Epithelial cell of proximal tubule (primary cell): Measurements from ENCODE around the gene ODF4. TPM values are rescaled to one million over a fixed set of nuclear protein-coding genes. Genes with fewer than 3 reads are reported as not detected.

ENCODE experiments used
- DNase-seq: peaks from one replicate; pipeline ENCODE4 v3.0.0-alpha.2; 2011; ENCODE audit warnings: low read depth
- H3K4me3 ChIP-seq: 2 replicates; pipeline ENCODE4 v1.5.1; 2011; ENCODE audit warnings: low read depth, mild to moderate bottlenecking, low read length
- CTCF ChIP-seq: conservative IDR thresholded peaks from 2 replicates; pipeline ENCODE4 v1.5.1; 2012; ENCODE audit warnings: low read depth, mild to moderate bottlenecking, low read length
- total RNA-seq: library from RNA; depleted of rRNA; stranded (reverse); fragments of >200 nt; gene quantifications from 2 replicates; pipeline ENCODE4 v1.2.3, GENCODE V29; 2015

ODF4 gene
- total RNA-seq, 1 donor from 2014 or later, result not detected

GRCh38 chr17:8315764-8316217 is 23.8 kb upstream of the ODF4 start:
- TF ChIP-seq CTCF, result no peak
- no peak for DNase-seq

DNA sequence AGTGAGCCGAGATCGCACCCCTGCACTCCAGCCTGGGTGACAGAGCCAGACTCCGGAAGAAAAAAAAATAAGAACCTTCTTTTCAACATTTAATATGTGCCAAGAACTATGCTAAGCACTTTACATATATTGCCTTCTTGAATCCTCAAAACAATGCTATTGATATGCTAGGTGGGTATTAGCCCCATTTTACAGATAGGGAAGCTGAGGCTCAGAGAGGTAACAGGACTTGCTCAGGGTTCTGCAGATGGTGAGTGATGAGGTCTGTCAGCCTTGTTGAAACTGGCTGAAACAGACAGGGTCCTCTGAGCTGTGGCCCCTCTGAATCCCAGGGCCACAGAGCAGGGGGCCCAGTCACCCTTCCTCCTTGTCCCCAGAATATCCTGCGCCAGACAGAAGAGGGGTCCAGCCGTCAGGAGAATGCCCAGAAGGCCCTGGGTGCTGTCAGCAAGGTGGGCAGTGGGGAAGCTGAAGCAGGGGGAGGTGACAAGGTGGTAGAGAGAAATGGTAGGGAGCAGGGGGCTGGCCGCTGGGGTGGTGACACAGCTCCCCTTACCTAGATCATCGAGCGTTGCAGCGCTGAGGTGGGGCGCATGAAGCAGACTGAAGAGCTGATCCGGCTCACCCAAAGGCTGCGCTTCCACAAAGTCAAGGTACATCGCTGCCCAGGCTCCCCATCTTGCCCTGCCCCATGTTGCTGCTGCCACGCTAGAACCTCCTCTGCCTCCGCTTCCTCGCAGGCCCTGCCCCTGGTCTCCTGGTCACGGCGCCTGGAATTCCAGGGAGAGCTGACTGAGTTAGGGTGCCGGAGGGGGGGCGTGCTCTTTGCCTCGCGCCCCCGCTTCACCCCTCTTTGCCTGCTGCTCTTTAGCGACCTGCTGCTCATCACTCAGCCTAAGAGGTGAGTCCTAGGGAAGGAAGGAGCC is 21.4 kb upstream of the ODF4 start:
- no peak for DNase-seq
- no peak overlapping the region for H3K4me3 ChIP-seq
- TF ChIP-seq CTCF, result no peak

More at GRCh38 chr17:8315764-8316217, 23.8 kb upstream of the ODF4 start:
- no peak overlapping the region for H3K4me3 ChIP-seq

GRCh38 chr17:8320262-8320661 is 19.4 kb upstream of the ODF4 start:
- no peak for TF ChIP-seq CTCF
- no peak overlapping the region for H3K4me3 ChIP-seq
- DNase-seq, result no peak

DNA sequence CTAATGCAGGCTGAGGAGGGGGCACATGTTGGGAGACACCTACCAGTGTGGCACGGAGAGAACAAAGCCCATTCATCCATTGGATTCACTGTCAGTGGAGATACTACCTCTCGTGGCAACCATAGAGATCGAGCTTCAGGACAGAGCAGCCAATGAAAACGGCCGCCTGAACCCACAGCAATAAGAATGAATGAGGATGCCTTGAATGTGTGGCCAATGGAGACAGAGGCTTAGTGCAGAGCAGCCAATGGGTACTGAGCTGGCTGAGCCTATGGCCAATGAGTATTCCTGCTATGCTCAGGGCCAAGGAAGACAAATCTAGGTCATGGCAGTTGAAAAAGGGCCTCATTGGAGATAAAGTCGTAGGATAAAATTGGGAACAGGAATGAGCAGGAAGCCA is 18.6 kb upstream of the ODF4 start:
- H3K4me3 ChIP-seq, result no peak overlapping the region
- TF ChIP-seq CTCF, result no peak
- DNase-seq, result no peak

- H3K4me3 ChIP-seq, result no peak overlapping the region
- DNase-seq, result no peak
- TF ChIP-seq CTCF, result no peak
Measured at GRCh38 chr17:8322061-8322460, 17.6 kb upstream of the ODF4 start.

- peak; percentile 5 for TF ChIP-seq CTCF
- no peak for DNase-seq
Measured at GRCh38 chr17:8324132-8324531, 15.5 kb upstream of the ODF4 start.

DNA sequence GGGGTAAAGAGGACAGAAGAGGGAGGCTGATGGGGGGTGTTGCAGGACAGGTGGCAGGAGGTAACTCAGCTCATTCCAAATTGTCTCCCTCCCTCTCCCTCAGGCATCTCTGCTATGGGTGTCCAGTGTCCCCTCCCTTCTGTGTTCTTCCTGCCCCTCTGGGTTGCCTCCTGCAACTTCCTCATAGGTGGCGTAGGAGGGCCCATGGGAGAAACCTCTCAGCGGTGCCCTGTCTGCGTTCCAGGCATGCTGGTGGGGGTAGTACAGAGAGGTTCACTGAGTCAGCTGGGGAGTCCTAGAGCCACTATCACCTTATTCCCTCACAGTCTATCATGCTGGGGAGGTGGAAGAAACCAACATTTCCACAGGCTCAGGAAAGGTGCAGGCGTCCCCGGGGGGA is 14.7 kb upstream of the ODF4 start:
- no peak for TF ChIP-seq CTCF
- no peak for DNase-seq
- no peak overlapping the region for H3K4me3 ChIP-seq

More at GRCh38 chr17:8324132-8324531, 15.5 kb upstream of the ODF4 start:
- H3K4me3 ChIP-seq, result no peak overlapping the region
